ENCODE results near the gene UBALD1.

UBALD1 gene

DNA sequence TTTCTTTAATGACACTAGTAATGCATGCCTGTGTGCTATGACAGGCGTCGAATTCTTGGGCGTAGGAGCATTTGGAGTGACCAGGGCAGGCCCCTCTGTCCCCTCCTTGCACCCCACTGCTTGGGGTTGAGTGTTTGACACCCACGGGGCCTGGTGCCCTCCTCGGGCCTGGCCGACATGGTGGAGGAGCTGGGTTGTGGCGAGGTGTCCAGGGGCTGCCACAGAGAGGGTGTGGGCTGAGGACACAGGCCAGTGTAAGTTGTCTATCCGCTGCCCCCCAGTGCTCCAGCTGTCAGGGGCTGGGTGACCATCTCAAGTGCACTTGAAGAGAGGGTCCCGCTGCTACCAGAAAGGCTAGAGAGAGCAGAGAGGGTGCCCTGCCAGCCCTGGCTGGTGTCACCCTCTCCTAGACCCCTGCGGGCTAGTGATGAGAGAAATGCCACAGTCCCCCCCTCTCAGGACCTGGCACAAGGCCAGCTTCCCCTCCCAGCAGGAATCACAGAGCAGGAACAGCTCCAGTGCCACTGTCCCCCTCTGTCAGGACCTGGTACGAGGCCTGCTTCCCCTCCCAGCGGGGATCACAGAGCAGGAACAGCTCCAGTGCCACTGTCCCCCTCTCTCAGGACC is 40.4 kb upstream of the UBALD1 start:
- Histone ChIP-seq H3K36me3 (ENCODE audit: low read length) (no peaks in the 10 kb centered on the region), H3F3A (ENCODE audit: insufficient read depth) (no peaks in the 10 kb centered on the region)

DNA sequence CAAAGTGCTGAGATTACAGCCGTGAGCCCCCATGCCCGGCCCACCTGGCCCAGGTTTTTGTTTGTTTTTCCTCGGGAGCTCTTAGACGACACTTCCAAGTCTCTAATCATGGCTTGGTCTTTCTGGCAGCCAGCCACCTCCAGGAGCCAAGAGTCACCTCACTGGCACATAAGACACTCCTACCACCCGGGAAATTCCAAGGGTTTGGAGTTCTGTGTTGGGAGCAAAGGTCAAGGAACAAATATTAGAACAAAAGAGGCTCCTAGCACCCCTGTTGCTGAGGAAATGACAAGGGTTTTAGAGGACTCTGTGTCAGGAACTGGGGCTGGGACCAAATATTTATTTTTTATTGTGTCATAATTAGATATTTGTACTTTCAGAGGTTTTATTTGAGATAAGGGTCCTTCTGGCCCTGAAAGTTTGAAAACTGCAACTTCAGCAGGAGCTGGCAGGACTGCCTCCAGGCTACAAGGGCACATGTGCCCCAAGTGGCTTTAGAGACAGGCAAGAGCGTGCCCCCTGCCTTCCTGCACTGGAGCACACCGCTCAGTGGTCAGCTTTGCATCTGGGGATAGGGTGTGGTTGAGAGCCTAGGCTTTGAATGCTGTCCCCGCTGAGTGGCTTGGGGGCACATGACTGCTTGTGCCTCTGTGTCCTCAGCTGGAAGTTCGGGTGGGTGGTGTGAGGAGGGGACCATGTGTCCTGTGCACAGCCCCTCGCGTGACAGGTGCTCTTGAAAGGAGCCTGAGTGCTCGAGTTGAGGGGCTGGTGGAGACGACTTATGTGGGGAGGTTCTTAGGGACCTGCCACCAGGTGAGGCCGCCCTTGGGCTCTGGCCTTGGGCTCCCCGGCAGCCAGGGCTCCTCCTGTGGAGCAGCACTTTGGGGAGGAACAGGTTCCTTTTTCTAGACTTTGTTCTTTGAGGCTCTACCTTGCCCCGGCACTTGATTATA is 39.6 kb upstream of the UBALD1 start:
- Histone ChIP-seq H2AFZ (ENCODE audit: low read depth, low read length, severe bottlenecking) (no peak overlapping the region), H3K4me3 (ENCODE audit: insufficient read depth, low read length, poor library complexity, severe bottlenecking) (no peak overlapping the region), H3K27ac (ENCODE audit: low read depth, low read length) (no peak overlapping the region), H4K20me1 (ENCODE audit: low read depth, low read length) (no peaks in the 10 kb centered on the region), H3K9me2 (replicated peaks; ENCODE audit: insufficient read depth, low read length) (no peaks in the 10 kb centered on the region), H3K27me3 (ENCODE audit: low read length) (no peaks in the 10 kb centered on the region), H3F3A (ENCODE audit: insufficient read depth) (no peaks in the 10 kb centered on the region), H3K36me3 (ENCODE audit: low read length) (no peaks in the 10 kb centered on the region), H3K79me2 (ENCODE audit: insufficient read depth, low read length) (peaks cover 4% of the 10 kb centered on the region; the same call in 1 of the 2 replicates), H3K4me2 (ENCODE audit: low read depth, low read length, poor library complexity, severe bottlenecking) (no peak overlapping the region), H3K9me3 (ENCODE audit: insufficient read depth, low read length) (no peaks in the 10 kb centered on the region), H3K9ac (ENCODE audit: low read length) (no peak overlapping the region)
- TF ChIP-seq, protein P1, sequence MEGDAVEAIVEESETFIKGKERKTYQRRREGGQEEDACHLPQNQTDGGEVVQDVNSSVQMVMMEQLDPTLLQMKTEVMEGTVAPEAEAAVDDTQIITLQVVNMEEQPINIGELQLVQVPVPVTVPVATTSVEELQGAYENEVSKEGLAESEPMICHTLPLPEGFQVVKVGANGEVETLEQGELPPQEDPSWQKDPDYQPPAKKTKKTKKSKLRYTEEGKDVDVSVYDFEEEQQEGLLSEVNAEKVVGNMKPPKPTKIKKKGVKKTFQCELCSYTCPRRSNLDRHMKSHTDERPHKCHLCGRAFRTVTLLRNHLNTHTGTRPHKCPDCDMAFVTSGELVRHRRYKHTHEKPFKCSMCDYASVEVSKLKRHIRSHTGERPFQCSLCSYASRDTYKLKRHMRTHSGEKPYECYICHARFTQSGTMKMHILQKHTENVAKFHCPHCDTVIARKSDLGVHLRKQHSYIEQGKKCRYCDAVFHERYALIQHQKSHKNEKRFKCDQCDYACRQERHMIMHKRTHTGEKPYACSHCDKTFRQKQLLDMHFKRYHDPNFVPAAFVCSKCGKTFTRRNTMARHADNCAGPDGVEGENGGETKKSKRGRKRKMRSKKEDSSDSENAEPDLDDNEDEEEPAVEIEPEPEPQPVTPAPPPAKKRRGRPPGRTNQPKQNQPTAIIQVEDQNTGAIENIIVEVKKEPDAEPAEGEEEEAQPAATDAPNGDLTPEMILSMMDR (IDR thresholded peaks at IDR 0.05; ENCODE audit: insufficient read depth, low read length, poor library complexity, severe bottlenecking) = no peak
- no peak for TF ChIP-seq EZH2phosphoT487 (conservative IDR thresholded peaks at IDR 0.05; ENCODE audit: low read length)

More for the DNA sequence above, 40.4 kb upstream of the UBALD1 start:
- Histone ChIP-seq H3K4me3 (ENCODE audit: insufficient read depth, low read length, poor library complexity, severe bottlenecking) (no peak overlapping the region), H4K20me1 (ENCODE audit: low read depth, low read length) (no peaks in the 10 kb centered on the region), H3K9me2 (replicated peaks; ENCODE audit: insufficient read depth, low read length) (no peaks in the 10 kb centered on the region), H3K79me2 (ENCODE audit: insufficient read depth, low read length) (no peaks in the 10 kb centered on the region), H2AFZ (ENCODE audit: low read depth, low read length, severe bottlenecking) (no peak overlapping the region), H3K27ac (ENCODE audit: low read depth, low read length) (no peak overlapping the region), H3K27me3 (ENCODE audit: low read length) (no peaks in the 10 kb centered on the region), H3K4me2 (ENCODE audit: low read depth, low read length, poor library complexity, severe bottlenecking) (no peak overlapping the region), H3K9me3 (ENCODE audit: insufficient read depth, low read length) (no peaks in the 10 kb centered on the region), H3K9ac (ENCODE audit: low read length) (no peak overlapping the region)
- TF ChIP-seq, protein P1 (IDR thresholded peaks at IDR 0.05; ENCODE audit: insufficient read depth, low read length, poor library complexity, severe bottlenecking) = no peak

DNA sequence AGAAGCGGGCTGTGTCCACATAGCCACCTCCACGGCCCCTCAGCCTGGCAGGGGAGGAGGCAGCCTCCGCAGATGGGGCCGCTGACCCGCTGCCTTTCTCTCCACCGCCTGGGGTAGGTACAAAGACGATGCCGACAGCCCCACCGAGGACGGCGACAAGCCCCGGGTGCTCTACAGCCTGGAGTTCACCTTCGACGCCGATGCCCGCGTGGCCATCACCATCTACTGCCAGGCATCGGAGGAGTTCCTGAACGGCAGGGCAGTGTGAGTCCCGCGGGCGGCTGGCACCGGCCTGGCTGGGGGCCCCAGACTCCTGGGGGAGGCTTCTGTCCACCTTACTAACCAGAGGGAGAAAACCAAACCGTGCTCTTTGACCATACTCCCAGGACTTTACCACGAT is 37.9 kb upstream of the UBALD1 start:
- Histone ChIP-seq H3K9me2 (replicated peaks; ENCODE audit: insufficient read depth, low read length) (no peaks in the 10 kb centered on the region), H3K4me2 (ENCODE audit: low read depth, low read length, poor library complexity, severe bottlenecking) (no peak overlapping the region), H3K4me3 (ENCODE audit: insufficient read depth, low read length, poor library complexity, severe bottlenecking) (no peak overlapping the region), H3K9ac (ENCODE audit: low read length) (no peak overlapping the region), H4K20me1 (ENCODE audit: low read depth, low read length) (no peaks in the 10 kb centered on the region), H3K79me2 (ENCODE audit: insufficient read depth, low read length) (peaks cover 4% of the 10 kb centered on the region; the same call in 1 of the 2 replicates), H3K36me3 (ENCODE audit: low read length) (no peaks in the 10 kb centered on the region), H3F3A (ENCODE audit: insufficient read depth) (no peaks in the 10 kb centered on the region), H2AFZ (ENCODE audit: low read depth, low read length, severe bottlenecking) (no peak overlapping the region), H3K9me3 (ENCODE audit: insufficient read depth, low read length) (no peaks in the 10 kb centered on the region), H3K27ac (ENCODE audit: low read depth, low read length) (no peak overlapping the region), H3K27me3 (ENCODE audit: low read length) (no peaks in the 10 kb centered on the region)
- TF ChIP-seq, protein P1 (IDR thresholded peaks at IDR 0.05; ENCODE audit: insufficient read depth, low read length, poor library complexity, severe bottlenecking) = no peak
- TF ChIP-seq EZH2phosphoT487 (conservative IDR thresholded peaks at IDR 0.05; ENCODE audit: low read length) = no peak

Data from SU-DHL-6 (cell line).